ENCODE measurements around the gene MAN1C1.

Gene MAN1C1

DNA sequence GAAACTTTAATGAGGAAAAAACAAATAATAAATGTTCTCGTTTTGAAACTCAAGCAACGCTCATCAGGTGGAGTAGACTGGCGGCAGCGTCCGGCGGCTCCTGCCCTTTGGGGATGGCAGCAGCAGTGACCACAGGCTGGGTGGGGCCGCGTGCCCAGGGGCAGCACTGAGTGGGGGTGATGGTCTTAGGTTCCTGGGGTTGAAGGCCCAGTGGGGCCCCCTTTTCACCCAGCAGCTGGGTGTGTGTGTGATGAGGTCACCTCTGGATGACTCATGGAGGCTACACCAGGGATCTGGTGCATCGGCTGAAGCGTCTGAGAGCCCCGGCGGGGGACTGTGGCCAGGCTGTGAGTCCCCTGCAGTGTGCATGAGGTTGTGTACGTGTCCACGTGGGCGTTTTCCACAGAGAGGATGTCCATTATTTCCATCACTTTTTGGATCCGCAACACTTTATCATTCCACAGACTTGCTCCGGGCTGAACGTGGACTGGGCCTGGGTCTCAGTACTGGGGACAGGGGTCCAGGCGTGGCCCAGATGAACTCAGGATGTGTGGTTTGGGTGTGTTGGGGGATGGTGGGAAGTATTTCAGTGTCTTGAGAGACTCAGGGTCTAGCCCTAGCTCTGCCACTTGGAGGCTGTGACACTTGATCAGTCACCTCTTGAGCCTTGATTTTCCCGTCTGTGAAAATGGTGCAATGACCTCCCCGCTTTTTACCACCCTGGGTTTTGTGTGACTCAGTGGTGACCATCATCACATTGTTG, 47.6 kb upstream of the MAN1C1 start:
- H3K9me3 ChIP-seq (replicated peaks in 1 of 2; ENCODE audit: control insufficient read depth in 2 of 2, insufficient read depth in 1 of 2, low read depth in 1 of 2, low read length in 2 of 2) = no peaks in the 10 kb centered on the region
- WGBS, 2 donors (ENCODE audit: extremely low coverage in 2 of 2, insufficient read length in 2 of 2, insufficient replicate concordance in 1 of 2) = no CpG with 5 or more reads among the region's 21 CpGs

DNA sequence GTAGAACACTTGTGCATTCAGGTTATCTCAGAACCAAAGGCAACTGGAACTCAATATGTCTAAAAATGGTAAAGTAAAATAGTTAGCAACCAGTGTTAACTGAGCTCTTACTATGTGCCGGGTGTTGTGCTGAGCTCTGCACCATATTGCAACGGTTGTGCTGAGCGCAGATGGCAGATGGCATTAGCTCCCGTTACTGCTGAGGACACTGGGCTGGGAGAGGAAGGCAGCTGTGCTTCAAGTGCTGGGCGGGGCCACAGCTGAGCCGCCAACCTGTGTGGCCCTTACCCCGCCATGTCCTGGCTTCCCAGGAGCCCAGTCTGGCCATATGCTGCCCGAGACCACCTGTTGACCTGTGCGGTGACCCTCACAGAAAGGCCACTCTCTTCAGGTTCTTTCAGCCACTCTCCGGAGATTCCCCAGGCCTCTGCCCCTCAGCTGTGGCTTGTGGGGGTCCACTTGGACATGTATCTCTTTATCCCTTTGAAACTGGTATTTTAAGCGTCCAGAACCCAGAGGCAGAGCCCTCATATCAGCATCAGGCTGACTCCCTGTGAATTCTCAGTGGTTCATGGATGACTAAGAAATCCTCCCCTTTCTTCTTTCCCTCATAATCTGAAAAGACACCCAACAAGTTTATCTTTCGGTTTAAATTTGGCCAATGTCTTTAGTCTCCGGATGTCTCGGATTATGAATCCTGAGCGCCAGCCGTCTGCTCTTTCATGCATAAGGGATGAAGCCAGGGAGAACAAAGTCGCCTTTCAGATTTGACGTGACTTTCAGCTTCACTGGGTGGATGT, 46.8 kb upstream of the MAN1C1 start:
- no peak overlapping the region for H4K8ac ChIP-seq (ENCODE audit: low read depth, low read length)
- H2AK5ac ChIP-seq (ENCODE audit: low read depth, low read length) = peak overlapping the region; percentile 4
- no peaks in the 10 kb centered on the region for H3K9me3 ChIP-seq (replicated peaks in 1 of 2; ENCODE audit: control insufficient read depth in 2 of 2, insufficient read depth in 1 of 2, low read depth in 1 of 2, low read length in 2 of 2)
- no peak overlapping the region for H3K23ac ChIP-seq (ENCODE audit: low read depth, low read length, poor library complexity)
- no peak overlapping the region for H3K9ac ChIP-seq (ENCODE audit: low read depth, low read length, poor library complexity)
- no peak overlapping the region for H2BK15ac ChIP-seq (ENCODE audit: low read length)
- H2AFZ ChIP-seq (ENCODE audit: low read length) = no peak overlapping the region
- no peak overlapping the region for H2BK12ac ChIP-seq (ENCODE audit: low read length)
- no peak overlapping the region for H3K4me2 ChIP-seq (ENCODE audit: insufficient read depth, low read length, poor library complexity, severe bottlenecking)
- no peaks in the 10 kb centered on the region for H3K79me1 ChIP-seq (ENCODE audit: low read depth, low read length)
- H3K14ac ChIP-seq (ENCODE audit: low read length) = no peak overlapping the region
- no peak overlapping the region for H4K91ac ChIP-seq (ENCODE audit: low read depth, low read length, poor library complexity)
- H3K36me3 ChIP-seq (replicated peaks in 1 of 2; ENCODE audit: control insufficient read depth in 2 of 2, insufficient read depth in 2 of 2, low read length in 2 of 2) = no peaks in the 10 kb centered on the region
- WGBS, 2 donors (ENCODE audit: extremely low coverage in 2 of 2, insufficient read length in 2 of 2, insufficient replicate concordance in 1 of 2) = no CpG with 5 or more reads among the region's 18 CpGs
- no peak overlapping the region for H3K4me3 ChIP-seq (ENCODE audit: low read length in 2 of 2)
- H3K18ac ChIP-seq (ENCODE audit: low read length) = no peak overlapping the region
- H2BK120ac ChIP-seq (ENCODE audit: low read depth, low read length) = no peak overlapping the region
- H3K4me1 ChIP-seq (ENCODE audit: control insufficient read depth in 2 of 2, insufficient read depth in 1 of 2, low read depth in 1 of 2, low read length in 2 of 2) = peaks cover 51 to 61% of the 10 kb centered on the region in 2 donors
- no peak overlapping the region for H3K4ac ChIP-seq (ENCODE audit: low read length)
- H2BK5ac ChIP-seq (ENCODE audit: low read length) = no peak overlapping the region
- H3K27me3 ChIP-seq (ENCODE audit: control insufficient read depth in 3 of 3, insufficient read depth in 3 of 3, low read depth in 1 of 3, low read length in 3 of 3) = no peaks in the 10 kb centered on the region
- DNase-seq (ENCODE audit: low spot score) = no peak
- H3K27ac ChIP-seq (replicated peaks; ENCODE audit: low read length) = no peak overlapping the region

More for the DNA sequence above, 47.6 kb upstream of the MAN1C1 start:
- no peak overlapping the region for H3K27ac ChIP-seq (replicated peaks; ENCODE audit: low read length)
- no peak overlapping the region for H2BK120ac ChIP-seq (ENCODE audit: low read depth, low read length)
- H3K79me1 ChIP-seq (ENCODE audit: low read depth, low read length) = no peaks in the 10 kb centered on the region
- H3K4ac ChIP-seq (ENCODE audit: low read length) = peak overlapping the region; percentile 30
- H3K9ac ChIP-seq (ENCODE audit: low read depth, low read length, poor library complexity) = peak overlapping the region; percentile 55
- peak overlapping the region; percentile 72 for H2AK5ac ChIP-seq (ENCODE audit: low read depth, low read length)
- H3K4me2 ChIP-seq (ENCODE audit: insufficient read depth, low read length, poor library complexity, severe bottlenecking) = no peak overlapping the region
- no peak for DNase-seq (ENCODE audit: low spot score)
- H3K14ac ChIP-seq (ENCODE audit: low read length) = no peak overlapping the region
- H2BK12ac ChIP-seq (ENCODE audit: low read length) = no peak overlapping the region
- peak overlapping the region; percentile 68 for H2BK15ac ChIP-seq (ENCODE audit: low read length)
- H3K4me3 ChIP-seq (ENCODE audit: low read length in 2 of 2) = no peak overlapping the region
- H4K8ac ChIP-seq (ENCODE audit: low read depth, low read length) = no peak overlapping the region
- H4K91ac ChIP-seq (ENCODE audit: low read depth, low read length, poor library complexity) = peak overlapping the region; percentile 9
- H2AFZ ChIP-seq (ENCODE audit: low read length) = no peak overlapping the region
- H3K36me3 ChIP-seq (replicated peaks in 1 of 2; ENCODE audit: control insufficient read depth in 2 of 2, insufficient read depth in 2 of 2, low read length in 2 of 2) = no peaks in the 10 kb centered on the region
- H3K23ac ChIP-seq (ENCODE audit: low read depth, low read length, poor library complexity) = no peak overlapping the region
- H2BK5ac ChIP-seq (ENCODE audit: low read length) = no peak overlapping the region
- no peaks in the 10 kb centered on the region for H3K27me3 ChIP-seq (ENCODE audit: control insufficient read depth in 3 of 3, insufficient read depth in 3 of 3, low read depth in 1 of 3, low read length in 3 of 3)
- peaks cover 49 to 62% of the 10 kb centered on the region in 2 donors for H3K4me1 ChIP-seq (ENCODE audit: control insufficient read depth in 2 of 2, insufficient read depth in 1 of 2, low read depth in 1 of 2, low read length in 2 of 2)
- peak overlapping the region; percentile 40 for H3K18ac ChIP-seq (ENCODE audit: low read length)

DNA sequence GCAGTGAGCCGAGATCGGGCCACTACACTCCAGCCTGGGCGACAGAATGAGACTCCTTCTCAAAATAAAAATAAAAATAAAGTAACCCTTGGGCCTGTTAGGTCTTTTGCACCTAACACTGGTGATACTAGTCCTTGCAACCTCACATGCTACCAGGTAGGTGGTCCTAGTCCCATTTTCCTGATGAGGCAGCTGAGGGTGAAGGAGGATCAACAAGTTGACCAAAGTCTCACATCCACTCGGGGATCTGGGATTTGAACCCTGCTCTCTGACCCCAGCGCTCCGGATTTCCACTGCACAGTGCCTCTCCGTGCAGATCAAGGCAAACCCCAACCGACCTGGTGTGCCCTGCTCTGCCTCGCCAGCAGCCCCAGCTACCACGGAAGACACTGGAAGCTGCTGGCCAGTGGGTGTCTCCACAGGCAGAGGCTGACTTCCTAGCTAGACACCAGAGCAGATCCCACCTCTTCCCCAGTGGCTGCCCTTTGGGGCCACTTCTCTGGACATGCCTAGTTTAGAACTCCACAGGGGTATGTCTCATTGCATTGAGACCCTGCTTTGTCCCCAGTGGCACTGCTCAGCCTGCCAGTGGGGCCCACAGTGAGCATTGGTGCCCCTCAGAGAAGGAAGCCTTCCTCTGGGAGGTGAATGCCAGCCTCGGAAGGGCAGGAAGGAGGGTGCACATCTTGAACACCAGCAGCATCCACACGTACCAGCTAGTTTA, 45.6 kb upstream of the MAN1C1 start:
- H3K36me3 ChIP-seq (replicated peaks in 1 of 2; ENCODE audit: control insufficient read depth in 2 of 2, insufficient read depth in 2 of 2, low read length in 2 of 2) = no peaks in the 10 kb centered on the region
- DNase-seq (ENCODE audit: low spot score) = no peak
- H3K79me1 ChIP-seq (ENCODE audit: low read depth, low read length) = no peaks in the 10 kb centered on the region
- no peak overlapping the region for H2BK5ac ChIP-seq (ENCODE audit: low read length)
- peak overlapping the region; percentile 40 for H3K23ac ChIP-seq (ENCODE audit: low read depth, low read length, poor library complexity)
- H3K4me3 ChIP-seq (ENCODE audit: low read length in 2 of 2) = no peak overlapping the region
- H2AFZ ChIP-seq (ENCODE audit: low read length) = no peak overlapping the region
- peaks cover 41 to 49% of the 10 kb centered on the region in 2 donors for H3K4me1 ChIP-seq (ENCODE audit: control insufficient read depth in 2 of 2, insufficient read depth in 1 of 2, low read depth in 1 of 2, low read length in 2 of 2)
- no CpG with 5 or more reads among the region's 12 CpGs for WGBS, 2 donors (ENCODE audit: extremely low coverage in 2 of 2, insufficient read length in 2 of 2, insufficient replicate concordance in 1 of 2)
- no peak overlapping the region for H3K27ac ChIP-seq (replicated peaks; ENCODE audit: low read length)
- H4K8ac ChIP-seq (ENCODE audit: low read depth, low read length) = no peak overlapping the region
- peak overlapping the region; percentile 70 for H3K9ac ChIP-seq (ENCODE audit: low read depth, low read length, poor library complexity)
- peak overlapping the region; percentile 59 for H3K14ac ChIP-seq (ENCODE audit: low read length)
- peak overlapping the region; percentile 56 for H2BK15ac ChIP-seq (ENCODE audit: low read length)
- H3K4ac ChIP-seq (ENCODE audit: low read length) = no peak overlapping the region
- no peaks in the 10 kb centered on the region for H3K9me3 ChIP-seq (replicated peaks in 1 of 2; ENCODE audit: control insufficient read depth in 2 of 2, insufficient read depth in 1 of 2, low read depth in 1 of 2, low read length in 2 of 2)
- H3K18ac ChIP-seq (ENCODE audit: low read length) = peak overlapping the region; percentile 24
- H2BK120ac ChIP-seq (ENCODE audit: low read depth, low read length) = no peak overlapping the region
- H2AK5ac ChIP-seq (ENCODE audit: low read depth, low read length) = peak overlapping the region; percentile 48
- H4K91ac ChIP-seq (ENCODE audit: low read depth, low read length, poor library complexity) = no peak overlapping the region
- no peak overlapping the region for H3K4me2 ChIP-seq (ENCODE audit: insufficient read depth, low read length, poor library complexity, severe bottlenecking)
- H2BK12ac ChIP-seq (ENCODE audit: low read length) = no peak overlapping the region
- no peaks in the 10 kb centered on the region for H3K27me3 ChIP-seq (ENCODE audit: control insufficient read depth in 3 of 3, insufficient read depth in 3 of 3, low read depth in 1 of 3, low read length in 3 of 3)
